Ectodermal cell (in vitro differentiated cells): ENCODE data around the gene GLRX.

Source experiments
- H3K27ac ChIP-seq: 2 replicates; pipeline ENCODE4 v1.7.0; 2013; ENCODE audit warnings: mild to moderate bottlenecking, low read depth, low read length; ENCODE audit not compliant: insufficient read depth, poor library complexity, severe bottlenecking
- H3K27me3 ChIP-seq: 2 replicates; pipeline ENCODE4 v1.7.0; 2013; ENCODE audit warnings: mild to moderate bottlenecking, low read length; ENCODE audit not compliant: insufficient read depth, control insufficient read depth, poor library complexity, severe bottlenecking
- H3K36me3 ChIP-seq: one replicate; pipeline ENCODE4 v1.7.0; 2013; ENCODE audit warnings: low read length; ENCODE audit not compliant: control insufficient read depth, insufficient read depth
- H3K4me1 ChIP-seq: one replicate; pipeline ENCODE4 v1.7.0; 2013; ENCODE audit warnings: low read length; ENCODE audit not compliant: control insufficient read depth, insufficient read depth
- H3K4me3 ChIP-seq: 2 replicates; pipeline ENCODE4 v1.7.0; 2013; ENCODE audit warnings: low read depth, low read length, control low read depth; ENCODE audit not compliant: insufficient read depth
- H3K9me3 ChIP-seq: 2 replicates; pipeline ENCODE4 v1.7.0; 2013; ENCODE audit warnings: mild to moderate bottlenecking, low read length, moderate library complexity; ENCODE audit not compliant: control insufficient read depth
- WGBS, 2 experiments: methylation state at CpG; one replicate each; pipeline ENCODE4 v1.1.7; 2013; ENCODE audit warnings: missing lambda C conversion rate in 2 of 2; 5-methylcytosine and 5-hydroxymethylcytosine counted together

GLRX gene

DNA sequence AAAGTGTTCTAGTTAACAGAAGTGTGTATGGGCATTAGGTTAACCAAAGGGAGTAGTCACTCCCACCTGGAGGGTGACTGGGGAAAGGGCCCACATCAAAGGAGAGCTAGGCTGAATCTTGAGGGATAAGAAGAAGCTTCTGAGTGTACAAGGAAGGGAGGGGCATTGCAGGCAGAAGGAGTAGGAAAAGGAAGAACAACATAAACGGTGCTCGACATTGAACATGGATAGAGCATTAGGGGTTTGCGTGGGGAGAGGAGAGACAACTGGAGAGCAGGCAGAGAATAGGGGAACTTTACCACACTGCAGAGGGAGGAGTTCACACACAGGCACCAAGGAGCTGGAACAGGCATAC is 5.3 kb upstream of the GLRX start:
- H3K27ac ChIP-seq: no peak overlapping the region
- 96% methylated on average over 3 of the region's 3 CpGs for WGBS, 2 experiments

GRCh38 chr5:95826949-95827891 is 4.7 kb upstream of the GLRX start:
- 92% methylated on average over 10 of the region's 10 CpGs for WGBS, 2 experiments
- H3K36me3 ChIP-seq: no peaks in the 10 kb centered on the region
- no peak overlapping the region for H3K4me3 ChIP-seq
- no peak overlapping the region for H3K27ac ChIP-seq
- no peaks in the 10 kb centered on the region for H3K27me3 ChIP-seq
- H3K9me3 ChIP-seq: no peaks in the 10 kb centered on the region
- peaks cover 4% of the 10 kb centered on the region for H3K4me1 ChIP-seq

More for the DNA sequence above, 5.3 kb upstream of the GLRX start:
- Histone ChIP-seq H3K9me3 (no peaks in the 10 kb centered on the region), H3K36me3 (no peaks in the 10 kb centered on the region), H3K27me3 (no peaks in the 10 kb centered on the region), H3K4me1 (peaks cover under 1% of the 10 kb centered on the region), H3K4me3 (no peak overlapping the region)

DNA sequence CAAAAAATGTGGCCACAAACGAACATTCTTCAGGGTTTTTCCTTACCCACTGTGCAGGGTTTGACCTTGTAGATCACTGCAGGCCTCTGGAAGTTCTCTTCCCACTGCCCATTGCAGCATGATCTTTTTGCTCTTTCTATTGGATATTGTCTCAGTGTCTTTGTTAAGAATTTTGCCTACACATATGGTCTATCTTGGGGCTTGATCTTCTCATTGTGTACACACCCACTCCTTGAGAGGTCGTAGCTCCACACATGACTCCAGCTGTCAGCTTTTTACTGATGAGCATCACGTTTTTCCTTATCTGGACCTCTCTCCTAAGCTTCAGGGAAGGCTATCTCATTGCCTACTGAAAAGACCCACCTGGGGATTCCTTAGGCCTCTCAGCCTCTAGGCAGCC is 3.0 kb upstream of the GLRX start:
- Histone ChIP-seq H3K4me1 (peaks cover 4% of the 10 kb centered on the region), H3K4me3 (no peak overlapping the region), H3K27ac (no peak overlapping the region), H3K9me3 (no peaks in the 10 kb centered on the region), H3K27me3 (no peaks in the 10 kb centered on the region), H3K36me3 (no peaks in the 10 kb centered on the region)
- WGBS, 2 experiments: 73 to 75% methylated on average over 3 of the region's 3 CpGs

GRCh38 chr5:95824747-95825146 is 2.2 kb upstream of the GLRX start:
- Histone ChIP-seq H3K27ac (no peak overlapping the region), H3K36me3 (no peaks in the 10 kb centered on the region), H3K27me3 (no peaks in the 10 kb centered on the region), H3K4me1 (peaks cover 4% of the 10 kb centered on the region), H3K4me3 (no peak overlapping the region), H3K9me3 (no peaks in the 10 kb centered on the region)
- WGBS, 2 experiments: 91 to 95% methylated on average over 5 of the region's 5 CpGs

- H3K27me3 ChIP-seq: no peaks in the 10 kb centered on the region
- no peak overlapping the region for H3K4me3 ChIP-seq
- H3K9me3 ChIP-seq: no peaks in the 10 kb centered on the region
- H3K36me3 ChIP-seq: no peaks in the 10 kb centered on the region
- peaks cover 4% of the 10 kb centered on the region for H3K4me1 ChIP-seq
- no peak overlapping the region for H3K27ac ChIP-seq
- 46 to 47% methylated on average over 11 to 12 of the region's 12 CpGs for WGBS, 2 experiments
Observed at GRCh38 chr5:95823738-95824609, 1.4 kb upstream of the GLRX start.

GRCh38 chr5:95823218-95823737 is 752 bp upstream of the GLRX start:
- Histone ChIP-seq H3K27me3 (no peaks in the 10 kb centered on the region), H3K9me3 (no peaks in the 10 kb centered on the region), H3K27ac (no peak overlapping the region), H3K4me3 (no peak overlapping the region), H3K4me1 (peaks cover 4% of the 10 kb centered on the region), H3K36me3 (no peaks in the 10 kb centered on the region)
- 41 to 45% methylated on average over 7 of the region's 7 CpGs for WGBS, 2 experiments

DNA sequence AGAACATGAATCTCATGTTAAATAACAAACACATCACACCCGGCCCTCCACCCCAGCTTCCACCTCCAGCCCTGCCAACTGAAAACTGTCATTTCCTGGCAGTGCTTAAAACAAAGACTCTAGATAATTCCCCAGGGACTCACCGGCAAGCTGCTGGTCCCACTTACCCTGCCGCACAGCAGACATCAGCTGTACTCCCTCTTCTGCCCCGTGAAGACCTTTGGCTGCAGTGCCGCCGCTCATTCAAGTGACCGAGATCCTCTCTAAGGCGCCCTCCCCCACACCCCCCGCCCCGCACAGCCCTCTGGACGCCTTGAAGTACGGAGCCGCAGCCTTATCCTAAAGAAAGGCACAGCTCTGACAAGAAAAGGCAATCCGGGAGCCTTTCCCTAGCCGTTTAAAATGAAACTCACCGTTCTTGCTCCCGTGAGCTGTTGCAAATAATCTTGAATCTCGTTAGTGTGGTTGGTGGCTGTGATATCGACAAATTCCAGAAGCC is 434 bp downstream of the GLRX start:
- Histone ChIP-seq H3K27me3 (no peaks in the 10 kb centered on the region), H3K9me3 (no peaks in the 10 kb centered on the region), H3K4me3 (peak overlapping the region; percentile 65), H3K36me3 (no peaks in the 10 kb centered on the region), H3K27ac (peak overlapping the region; percentile 74), H3K4me1 (peaks cover 12% of the 10 kb centered on the region)
- WGBS, 2 experiments: 1% methylated on average over 19 of the region's 19 CpGs

DNA sequence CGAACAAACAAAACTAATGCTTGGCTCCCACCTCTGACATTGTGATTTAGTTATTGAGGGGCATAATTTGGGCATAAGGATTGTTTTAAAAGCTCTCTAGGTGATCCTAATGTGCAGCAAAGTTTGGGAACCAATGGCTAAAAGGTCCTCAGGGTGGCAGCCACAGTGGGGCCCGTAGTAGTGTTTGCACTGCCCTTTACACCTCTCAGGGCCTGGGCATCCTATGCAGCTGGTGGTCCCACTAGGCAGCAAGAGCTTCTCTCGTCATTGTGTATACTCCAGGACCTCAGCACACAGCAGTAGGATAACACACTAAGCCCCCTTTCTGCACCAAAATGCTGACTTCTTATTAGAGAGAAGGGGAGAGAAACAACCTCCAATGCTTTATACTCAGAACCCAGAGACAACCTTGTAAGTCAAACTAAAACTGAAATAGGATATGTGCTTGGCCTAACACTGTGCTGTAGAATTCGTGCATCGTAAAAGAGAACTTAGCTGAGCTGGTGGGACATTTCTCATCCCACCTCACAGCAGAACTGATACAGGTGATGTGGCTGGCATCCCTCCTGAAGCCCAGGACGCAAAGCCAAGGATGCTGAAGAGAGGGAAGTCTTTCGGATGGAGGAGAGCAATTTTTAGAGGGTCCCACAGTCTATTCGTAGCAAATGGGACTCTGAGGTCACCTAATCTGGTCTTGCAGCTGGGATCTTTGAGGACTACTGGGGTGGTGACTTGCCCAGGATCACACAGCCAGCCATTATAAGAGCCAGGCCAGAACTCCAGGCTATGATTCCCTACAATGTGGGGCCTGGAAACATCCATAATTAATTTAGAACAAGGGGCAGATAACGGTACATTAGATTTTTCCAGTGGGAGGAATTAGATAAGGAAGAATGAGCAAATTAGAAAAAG is 1.2 kb downstream of the GLRX start:
- Histone ChIP-seq H3K36me3 (no peaks in the 10 kb centered on the region), H3K9me3 (no peaks in the 10 kb centered on the region), H3K27ac (no peak overlapping the region), H3K4me1 (peaks cover 12% of the 10 kb centered on the region), H3K27me3 (no peaks in the 10 kb centered on the region), H3K4me3 (peak overlapping the region; percentile 65)
- 81 to 87% methylated on average over 8 to 9 of the region's 9 CpGs for WGBS, 2 experiments
